Vagina (tissue), 2 donors: ENCODE measurements around the gene CLDN16. TPM values are rescaled to one million over a fixed set of nuclear protein-coding genes. Genes with fewer than 3 reads are reported as not detected.

ENCODE experiments used
- DNase-seq, 2 donors: peaks; one replicate each; pipeline ENCODE4 v3.0.0-alpha.2; 2017; ENCODE audit errors: extremely low spot score in 2 of 2
- H3K27ac ChIP-seq: fragments of 200-600 bp; sonication (generic); one replicate; pipeline ENCODE4 v1.5.1; 2019
- H3K27me3 ChIP-seq: fragments of 200-600 bp; sonication (generic); one replicate; pipeline ENCODE4 v1.5.1; 2019
- H3K36me3 ChIP-seq, 2 donors: fragments of 200-600 bp; sonication (generic); one replicate each; pipeline ENCODE4 v1.5.1; 2017 to 2019
- H3K4me1 ChIP-seq: fragments of 200-600 bp; sonication (generic); one replicate; pipeline ENCODE4 v1.5.1; 2019
- H3K4me3 ChIP-seq, 2 donors: fragments of 200-600 bp; sonication (generic); 1 replicate in 1 of 2; 2 replicates in 1 of 2; pipeline ENCODE4 v1.5.1; 2016 to 2019
- H3K9me3 ChIP-seq: fragments of 200-600 bp; sonication (generic); one replicate; pipeline ENCODE4 v1.5.1; 2019
- POLR2A ChIP-seq, 2 donors: fragments of 450-650 bp; IDR thresholded peaks; one replicate each; pipeline ENCODE4 v1.6.1; 2017; ENCODE audit warnings: antibody characterized with exemption in 2 of 2, mild to moderate bottlenecking in 2 of 2, moderate library complexity in 2 of 2
- POLR2AphosphoS5 ChIP-seq, 2 donors: sonication (generic); formaldehyde crosslinking; IDR thresholded peaks; one replicate each; pipeline ENCODE4 v1.9.0; 2017; ENCODE audit warnings: antibody characterized with exemption in 2 of 2, mild to moderate bottlenecking in 2 of 2, low read depth in 1 of 2; ENCODE audit not compliant: insufficient read depth in 1 of 2
- intact Hi-C: fragments of 100-400 bp; cut with DNase I; formaldehyde crosslinking; loops from one replicate; pipeline ENCODE4 v1.15.1; 2023
- total RNA-seq: library from RNA; depleted of rRNA; stranded (reverse); fragments of >200 nt; gene quantifications from one replicate; pipeline ENCODE4 v1.2.3, GENCODE V29; 2016
- TF ChIP-seq, protein P1 (sequence below), 3 experiments: fragments of 450-650 bp in 2 of 3; fragments of 200-600 bp in 1 of 3; sonication (generic) in 1 of 3; IDR thresholded peaks; one replicate each; pipeline ENCODE4 v1.5.1; 2017 to 2019; ENCODE audit warnings: antibody characterized with exemption in 3 of 3, mild to moderate bottlenecking in 2 of 3, moderate library complexity in 2 of 3

CLDN16 gene
- total RNA-seq, 1 donor from 2014 or later: 0.49 TPM

DNA sequence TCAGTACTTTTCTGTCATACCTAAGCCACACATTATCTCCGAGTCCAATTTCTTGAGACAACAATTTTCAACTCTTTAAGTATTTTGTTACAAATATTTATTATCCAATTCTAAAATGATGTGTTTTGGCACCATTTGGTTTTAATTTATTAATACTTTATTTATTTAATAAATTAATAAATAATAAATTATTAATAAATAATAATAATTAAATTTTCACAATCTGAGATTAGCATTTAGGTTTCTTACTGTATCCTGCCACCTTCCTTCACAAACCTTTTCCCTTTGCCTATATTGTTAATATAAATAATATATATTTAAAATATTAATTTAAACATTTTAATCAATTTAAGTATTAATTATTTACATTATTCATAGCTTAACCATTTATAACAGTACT is 37.9 kb downstream of the CLDN16 start:
- no peaks in the 10 kb centered on the region for H3K9me3 ChIP-seq
- intact Hi-C loops: no loop called here
- H3K27me3 ChIP-seq: no peaks in the 10 kb centered on the region
- no peaks in the 10 kb centered on the region for H3K4me1 ChIP-seq
- DNase-seq: no peak
- H3K4me3 ChIP-seq: no peak overlapping the region
- H3K36me3 ChIP-seq: no peaks in the 10 kb centered on the region
- H3K27ac ChIP-seq: no peak overlapping the region
- TF ChIP-seq POLR2A (IDR thresholded peaks at IDR 0.05) (no peak), POLR2AphosphoS5 (IDR thresholded peaks at IDR 0.05; ENCODE audit: insufficient read depth in 1 of 2, low read depth in 1 of 2) (no peak)
- TF ChIP-seq, protein P1, sequence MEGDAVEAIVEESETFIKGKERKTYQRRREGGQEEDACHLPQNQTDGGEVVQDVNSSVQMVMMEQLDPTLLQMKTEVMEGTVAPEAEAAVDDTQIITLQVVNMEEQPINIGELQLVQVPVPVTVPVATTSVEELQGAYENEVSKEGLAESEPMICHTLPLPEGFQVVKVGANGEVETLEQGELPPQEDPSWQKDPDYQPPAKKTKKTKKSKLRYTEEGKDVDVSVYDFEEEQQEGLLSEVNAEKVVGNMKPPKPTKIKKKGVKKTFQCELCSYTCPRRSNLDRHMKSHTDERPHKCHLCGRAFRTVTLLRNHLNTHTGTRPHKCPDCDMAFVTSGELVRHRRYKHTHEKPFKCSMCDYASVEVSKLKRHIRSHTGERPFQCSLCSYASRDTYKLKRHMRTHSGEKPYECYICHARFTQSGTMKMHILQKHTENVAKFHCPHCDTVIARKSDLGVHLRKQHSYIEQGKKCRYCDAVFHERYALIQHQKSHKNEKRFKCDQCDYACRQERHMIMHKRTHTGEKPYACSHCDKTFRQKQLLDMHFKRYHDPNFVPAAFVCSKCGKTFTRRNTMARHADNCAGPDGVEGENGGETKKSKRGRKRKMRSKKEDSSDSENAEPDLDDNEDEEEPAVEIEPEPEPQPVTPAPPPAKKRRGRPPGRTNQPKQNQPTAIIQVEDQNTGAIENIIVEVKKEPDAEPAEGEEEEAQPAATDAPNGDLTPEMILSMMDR (IDR thresholded peaks at IDR 0.05): no peak

DNA sequence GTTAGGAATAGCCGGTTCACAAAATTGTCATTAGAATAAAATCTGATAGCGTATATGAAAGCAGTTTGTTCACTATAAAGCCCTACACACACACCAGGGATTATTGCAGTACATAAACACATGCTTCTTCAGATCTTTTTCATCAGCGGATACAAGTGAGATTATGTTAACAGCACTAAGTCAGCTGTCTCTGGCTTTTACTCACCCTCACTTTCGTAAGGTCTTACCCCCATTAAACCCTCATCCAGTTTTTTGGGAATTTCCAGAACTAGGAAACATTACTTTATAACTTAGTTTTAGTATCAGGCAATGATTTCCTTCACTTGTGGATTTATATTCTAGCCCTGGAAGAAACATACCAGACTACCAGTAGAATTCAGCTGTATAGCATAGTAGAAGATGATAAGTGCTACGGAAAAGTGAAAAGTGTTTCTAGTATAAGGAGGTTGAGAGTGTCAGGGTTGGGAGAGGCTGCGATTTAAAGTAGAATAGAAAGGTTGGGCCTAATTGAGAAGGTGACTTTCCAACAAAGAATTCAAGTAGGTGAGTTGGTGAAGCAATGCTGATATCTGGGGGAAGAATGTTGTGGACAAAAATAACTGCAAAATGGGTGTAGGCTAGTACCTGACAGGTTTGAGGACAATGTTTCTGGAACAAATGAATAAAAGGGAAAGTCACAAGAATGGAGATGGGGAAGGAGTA is 39.0 kb downstream of the CLDN16 start:
- Histone ChIP-seq H3K4me3 (no peak overlapping the region), H3K27ac (no peak overlapping the region), H3K36me3 (no peaks in the 10 kb centered on the region), H3K27me3 (no peaks in the 10 kb centered on the region), H3K9me3 (no peaks in the 10 kb centered on the region), H3K4me1 (no peaks in the 10 kb centered on the region)
- TF ChIP-seq, protein P1 (IDR thresholded peaks at IDR 0.05): no peak
- TF ChIP-seq POLR2A (IDR thresholded peaks at IDR 0.05) (no peak), POLR2AphosphoS5 (IDR thresholded peaks at IDR 0.05; ENCODE audit: insufficient read depth in 1 of 2, low read depth in 1 of 2) (no peak)
- intact Hi-C loops: no loop called here
- DNase-seq: no peak

DNA sequence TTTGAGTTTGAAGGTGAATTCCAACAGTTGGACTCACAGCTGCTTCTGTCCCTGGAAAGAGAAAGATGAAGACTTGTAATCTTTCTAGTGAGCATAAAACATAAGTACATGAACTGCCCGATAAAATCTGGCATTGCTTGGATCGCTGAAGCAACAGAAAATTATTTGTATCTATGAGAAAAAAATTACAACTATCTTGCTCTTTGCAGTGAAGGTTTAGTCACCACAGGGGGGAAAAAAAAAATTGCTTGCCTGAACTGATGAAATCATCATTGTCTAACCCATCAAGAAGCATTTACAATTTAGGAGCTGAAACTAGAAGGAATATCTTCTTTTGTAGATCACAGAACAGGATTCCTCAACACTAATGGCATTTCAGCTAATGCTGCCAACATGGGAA is 41.7 kb downstream of the CLDN16 start:
- Histone ChIP-seq H3K4me1 (no peaks in the 10 kb centered on the region), H3K27me3 (no peaks in the 10 kb centered on the region), H3K9me3 (no peaks in the 10 kb centered on the region), H3K36me3 (no peaks in the 10 kb centered on the region), H3K27ac (no peak overlapping the region), H3K4me3 (no peak overlapping the region)
- DNase-seq: no peak
- intact Hi-C loops: no loop called here
- TF ChIP-seq POLR2AphosphoS5 (IDR thresholded peaks at IDR 0.05; ENCODE audit: insufficient read depth in 1 of 2, low read depth in 1 of 2) (no peak), POLR2A (IDR thresholded peaks at IDR 0.05) (no peak)
- TF ChIP-seq, protein P1 (IDR thresholded peaks at IDR 0.05): no peak

DNA sequence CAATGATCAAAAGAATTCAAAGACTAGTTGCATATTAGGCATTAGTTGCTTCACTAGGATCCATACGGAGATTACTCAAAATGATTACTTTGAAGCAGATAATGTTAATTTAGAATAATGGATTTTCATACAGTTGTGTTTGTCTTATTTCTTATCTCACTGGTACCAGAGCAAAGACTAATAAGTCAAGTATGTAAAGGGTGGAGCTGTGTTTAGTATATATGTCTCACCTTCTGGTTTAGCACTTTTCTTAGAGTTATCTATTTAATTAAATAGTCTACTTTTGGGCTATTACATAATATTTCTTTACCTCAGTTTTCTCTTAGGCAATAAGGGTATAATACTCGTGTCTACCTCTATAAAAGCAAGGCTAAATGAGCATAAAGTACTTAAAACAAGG is 42.9 kb downstream of the CLDN16 start:
- Histone ChIP-seq H3K9me3 (no peaks in the 10 kb centered on the region), H3K27ac (no peak overlapping the region), H3K4me1 (no peaks in the 10 kb centered on the region), H3K4me3 (no peak overlapping the region), H3K27me3 (no peaks in the 10 kb centered on the region), H3K36me3 (no peaks in the 10 kb centered on the region)
- no peak for DNase-seq
- TF ChIP-seq POLR2AphosphoS5 (IDR thresholded peaks at IDR 0.05; ENCODE audit: insufficient read depth in 1 of 2, low read depth in 1 of 2): no peak
- TF ChIP-seq, protein P1 (IDR thresholded peaks at IDR 0.05): no peak
- TF ChIP-seq POLR2A (IDR thresholded peaks at IDR 0.05): no peak
- intact Hi-C loops: no loop called here

DNA sequence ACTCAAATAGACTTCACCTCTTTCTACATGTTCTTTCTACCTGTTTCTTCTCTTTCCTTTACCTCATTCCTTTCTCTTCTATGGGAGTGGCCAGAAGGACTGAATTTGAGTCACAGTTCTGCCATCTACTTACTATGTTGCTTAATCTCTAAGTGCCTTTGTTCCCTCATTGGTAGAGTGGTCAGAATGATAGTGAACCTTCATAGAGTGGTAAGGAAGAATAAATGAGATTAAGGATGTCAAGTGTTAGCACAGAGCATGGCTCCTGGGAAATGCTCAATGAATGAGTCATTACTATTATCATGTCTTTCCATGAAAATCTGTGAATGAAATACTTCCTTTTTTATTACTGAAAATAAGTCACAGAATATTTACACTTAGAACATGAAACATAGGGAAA is 44.3 kb downstream of the CLDN16 start:
- Histone ChIP-seq H3K4me3 (no peak overlapping the region), H3K27me3 (no peaks in the 10 kb centered on the region), H3K27ac (no peak overlapping the region), H3K4me1 (no peaks in the 10 kb centered on the region), H3K36me3 (no peaks in the 10 kb centered on the region), H3K9me3 (no peaks in the 10 kb centered on the region)
- no peak for DNase-seq
- intact Hi-C loops: no loop called here
- TF ChIP-seq POLR2A (IDR thresholded peaks at IDR 0.05) (no peak), POLR2AphosphoS5 (IDR thresholded peaks at IDR 0.05; ENCODE audit: insufficient read depth in 1 of 2, low read depth in 1 of 2) (no peak)
- TF ChIP-seq, protein P1 (IDR thresholded peaks at IDR 0.05): no peak
